Measurements from ENCODE around the gene SLC39A11. TPM values are rescaled to one million over a fixed set of nuclear protein-coding genes. Genes with fewer than 3 reads are reported as not detected.

The SLC39A11 gene
- total RNA-seq, 1 experiment from 2014 or later = 15.2 TPM

GRCh38 chr17:72614476-72614870 lies 478.0 kb downstream of the SLC39A11 start:
- Histone ChIP-seq H2BK15ac (ENCODE audit: low read depth, low read length) (no peak overlapping the region), H3K4me2 (ENCODE audit: insufficient read depth, insufficient read length, low read length) (no peak overlapping the region), H3K14ac (ENCODE audit: insufficient read depth, low read length) (no peak overlapping the region), H3K4me1 (ENCODE audit: insufficient read depth, low read length) (0 out of 2 replicates have a peak, but pooled peaks cover 5% of the 10 kb centered on the region), H4K20me1 (ENCODE audit: control insufficient read depth, insufficient read depth, insufficient read length) (no peaks in the 10 kb centered on the region), H4K5ac (ENCODE audit: insufficient read length, low read depth, low read length) (no peak overlapping the region), H3K27me3 (ENCODE audit: insufficient read depth, low read length) (no peaks in the 10 kb centered on the region), H3K27ac (ENCODE audit: insufficient read length, low read depth, low read length) (no peak overlapping the region), H2BK12ac (ENCODE audit: insufficient read length, low read depth, low read length) (no peak overlapping the region), H3K79me1 (ENCODE audit: insufficient read depth, low read depth, low read length, poor library complexity, severe bottlenecking) (no peaks in the 10 kb centered on the region), H3K79me2 (ENCODE audit: insufficient read depth, low read length) (no peaks in the 10 kb centered on the region), H2BK120ac (ENCODE audit: low read depth, low read length, poor library complexity, severe bottlenecking) (no peak overlapping the region), H4K91ac (ENCODE audit: insufficient read length, low read depth, low read length) (no peak overlapping the region), H2AFZ (ENCODE audit: low read length) (no peak overlapping the region), H3K9me3 (ENCODE audit: control insufficient read depth, low read depth, low read length) (no peaks in the 10 kb centered on the region), H2BK20ac (ENCODE audit: low read depth, low read length, poor library complexity, severe bottlenecking) (no peak overlapping the region), H3K4ac (ENCODE audit: low read depth, low read length) (no peak overlapping the region), H3K23ac (ENCODE audit: insufficient read length, low read depth, low read length) (no peak overlapping the region), H3K9ac (ENCODE audit: extremely low read depth, insufficient read length, low read length) (no peak overlapping the region), H3K56ac (ENCODE audit: insufficient read length, low read depth, low read length) (no peak overlapping the region), H2AK5ac (ENCODE audit: insufficient read length, low read length) (no peak overlapping the region), H2BK5ac (ENCODE audit: insufficient read length, low read length) (no peak overlapping the region), H3K18ac (ENCODE audit: insufficient read length, low read depth, low read length) (no peak overlapping the region), H3T11ph (ENCODE audit: low read length) (no peak overlapping the region), H4K8ac (replicated peaks; ENCODE audit: insufficient read length, low read depth, low read length) (no peak overlapping the region), H3K23me2 (ENCODE audit: insufficient read length, low read depth, low read length, poor library complexity, severe bottlenecking) (no peaks in the 10 kb centered on the region)
- Mint-ChIP-seq H3K27ac (no peak overlapping the region), H3K36me3 (ENCODE audit: insufficient read depth in 1 of 3, low read depth in 3 of 3) (no peaks in the 10 kb centered on the region), H3K27me3 (ENCODE audit: low read depth) (peaks cover 53% of the 10 kb centered on the region), H3K4me3 (0 out of 5 replicates have a peak overlapping the region, but pooled peaks of 1 of the 2 experiments have one; percentile 66), H3K9me3 (no peaks in the 10 kb centered on the region), H3K4me1 (peaks cover 27 to 36% of the 10 kb centered on the region in 2 experiments)
- no peak for DNase-seq
- no peak for TF ChIP-seq CTCF (conservative IDR thresholded peaks at IDR 0.05)
- no CpG with 5 or more reads among the region's 4 CpGs for WGBS (ENCODE audit: extremely low coverage, insufficient read length, low lambda C conversion rate)
